HepG2 (cell line): ENCODE results near the gene ANKZF1. TPM values are rescaled to one million over a fixed set of nuclear protein-coding genes. Genes with fewer than 3 reads are reported as not detected.

ENCODE experiments used
- BHLHE40 ChIP-seq: IDR thresholded peaks from 2 replicates; pipeline ENCODE4 v1.6.1; 2011; ENCODE audit warnings: low read length, improper control_type of control experiment
- CREM ChIP-seq, 2 experiments: sonication (generic) in 1 of 2; formaldehyde crosslinking in 1 of 2; IDR thresholded peaks; 2 replicates each; pipeline versions ENCODE4 v1.4.0 to v1.6.1; 2016 to 2020; ENCODE audit warnings: antibody characterized with exemption in 1 of 2, mild to moderate bottlenecking in 1 of 2, missing genetic modification reagents in 1 of 2
- ERF ChIP-seq: IDR thresholded peaks from 2 replicates; pipeline ENCODE4 v1.6.1; 2018; ENCODE audit warnings: missing biosample characterization, missing genetic modification reagents
- KDM2A ChIP-seq: sonication (generic); formaldehyde crosslinking; IDR thresholded peaks from 2 replicates; pipeline ENCODE4 v1.4.0; 2020; ENCODE audit warnings: low read depth, missing genetic modification reagents, borderline replicate concordance
- RAD51 ChIP-seq: fragments of 450-650 bp; IDR thresholded peaks from 2 replicates; pipeline ENCODE4 v1.6.1; 2016; ENCODE audit warnings: borderline replicate concordance
- TBP ChIP-seq: sonication (generic); formaldehyde crosslinking; IDR thresholded peaks from 2 replicates; pipeline ENCODE4 v1.5.0; 2020; ENCODE audit warnings: missing genetic modification reagents
- TCF7 ChIP-seq: sonication (generic); IDR thresholded peaks from 2 replicates; pipeline ENCODE4 v1.6.1; 2016; ENCODE audit warnings: antibody characterized with exemption, low read depth
- THAP11 ChIP-seq: IDR thresholded peaks from 2 replicates; pipeline ENCODE4 v1.6.1; 2016; ENCODE audit warnings: missing biosample characterization, missing genetic modification reagents
- TMF1 ChIP-seq: sonication (generic); formaldehyde crosslinking; IDR thresholded peaks from 2 replicates; pipeline ENCODE4 v1.8.1; 2022; ENCODE audit warnings: low read depth, missing genetic modification reagents
- ZBTB1 ChIP-seq: sonication (generic); formaldehyde crosslinking; IDR thresholded peaks from 2 replicates; pipeline ENCODE4 v1.4.0; 2020; ENCODE audit warnings: missing genetic modification reagents, borderline replicate concordance
- ZBTB8A ChIP-seq: sonication (generic); formaldehyde crosslinking; IDR thresholded peaks from 2 replicates; pipeline ENCODE4 v1.4.0; 2020; ENCODE audit warnings: mild to moderate bottlenecking, low read depth, missing genetic modification reagents, borderline replicate concordance
- ZNF296 ChIP-seq: sonication (generic); formaldehyde crosslinking; conservative IDR thresholded peaks from 2 replicates; pipeline ENCODE4 v1.5.0; 2020; ENCODE audit warnings: mild to moderate bottlenecking, missing genetic modification reagents
- ZNF350 ChIP-seq: sonication (generic); formaldehyde crosslinking; IDR thresholded peaks from 2 replicates; pipeline ENCODE4 v1.4.0; 2020; ENCODE audit warnings: mild to moderate bottlenecking, low read depth, missing genetic modification reagents, borderline replicate concordance
- ZNF556 ChIP-seq: sonication (generic); formaldehyde crosslinking; IDR thresholded peaks from 2 replicates; pipeline ENCODE4 v1.4.0; 2020; ENCODE audit warnings: mild to moderate bottlenecking, missing genetic modification reagents, borderline replicate concordance
- ZNF589 ChIP-seq: sonication (generic); formaldehyde crosslinking; conservative IDR thresholded peaks from 2 replicates; pipeline ENCODE4 v1.8.0; 2022; ENCODE audit warnings: mild to moderate bottlenecking, moderate library complexity, missing genetic modification reagents
- ZNF619 ChIP-seq: sonication (generic); formaldehyde crosslinking; IDR thresholded peaks from 2 replicates; pipeline ENCODE4 v1.4.0; 2020; ENCODE audit warnings: mild to moderate bottlenecking, missing genetic modification reagents
- ZNF747 ChIP-seq: sonication (generic); formaldehyde crosslinking; IDR thresholded peaks from 2 replicates; pipeline ENCODE4 v1.8.1; 2023; ENCODE audit warnings: missing genetic modification reagents, mild to moderate bottlenecking, borderline replicate concordance
- polyA plus RNA-seq, 8 experiments: library from polyadenylated mRNA; depleted of rRNA in 3 of 8; stranded (reverse) in 7 of 8; unstranded in 1 of 8; fragments of >200 nt; fragmentation: Illumina TruSeq in 4 of 8; extraction: Trizol in 4 of 8; gene quantifications; 2 replicates each; pipeline versions ENCODE4 v1.2.1 to v1.2.3, GENCODE V29; 2011 to 2016; ENCODE audit warnings: low read depth in 4 of 8, missing spikeins in 1 of 8, mixed read lengths in 1 of 8; ENCODE audit not compliant: insufficient read depth in 1 of 8
- total RNA-seq, 5 experiments: library from RNA; depleted of rRNA; stranded (reverse); fragments of >200 nt; fragmentation: Illumina TruSeq; extraction: Trizol; gene quantifications; 2 replicates each; pipeline ENCODE4 v1.2.3, GENCODE V29; 2016; ENCODE audit warnings: low read depth in 1 of 5
- TF ChIP-seq, protein P1 (sequence below), 2 experiments: fragments of 450-650 bp in 1 of 2; sonication (generic) in 1 of 2; formaldehyde crosslinking in 1 of 2; IDR thresholded peaks; 2 replicates each; pipeline versions ENCODE4 v1.6.1 to v1.8.0; 2016 to 2022; ENCODE audit warnings: antibody characterized with exemption in 1 of 2, mild to moderate bottlenecking in 1 of 2, missing genetic modification reagents in 1 of 2

Gene ANKZF1
- total and polyA plus RNA-seq, 2 of the 13 experiments (the other 11 are each of a cell fraction or from before 2014, with no cell fraction given): 25.3 to 128 TPM

DNA sequence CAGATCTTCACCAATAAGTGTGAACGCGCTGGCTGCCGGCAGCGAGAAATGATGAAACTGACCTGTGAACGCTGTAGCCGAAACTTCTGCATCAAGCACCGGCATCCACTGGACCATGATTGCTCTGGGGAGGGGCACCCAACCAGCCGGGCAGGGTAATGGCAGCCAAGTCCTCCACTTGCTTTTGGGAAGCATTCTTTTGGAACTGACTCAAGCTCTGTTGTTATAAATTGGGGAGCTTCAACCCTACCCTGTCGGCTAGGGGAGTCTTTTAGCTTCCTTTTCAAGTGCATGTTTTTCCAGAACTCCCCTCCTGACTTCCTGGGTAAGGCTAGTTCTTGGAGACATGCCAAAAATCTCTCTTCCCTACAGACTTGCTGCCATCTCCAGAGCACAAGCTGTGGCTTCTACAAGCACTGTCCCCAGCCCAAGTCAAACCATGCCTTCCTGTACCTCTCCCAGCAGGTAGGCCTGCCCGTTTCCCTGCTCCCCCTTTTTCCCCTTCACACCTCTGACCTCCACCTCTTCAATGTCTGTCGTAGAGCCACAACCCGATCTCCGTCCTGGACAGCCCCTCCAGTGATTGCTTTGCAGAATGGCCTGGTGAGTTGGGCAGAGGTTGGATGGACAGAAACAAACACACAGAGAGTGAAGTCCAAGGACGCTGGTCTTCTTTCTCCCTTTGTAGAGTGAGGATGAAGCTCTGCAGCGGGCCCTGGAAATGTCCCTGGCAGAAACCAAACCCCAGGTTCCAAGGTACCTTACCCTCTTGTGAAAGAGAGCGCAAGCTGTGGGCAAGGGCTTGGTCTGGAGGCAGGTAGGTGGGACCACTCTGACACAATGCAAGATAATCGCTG, 21.5 kb upstream of the ANKZF1 start (continued):
- TF ChIP-seq TCF7: 0 out of 2 replicates have a peak, but pooled peaks have one; percentile 25
- TF ChIP-seq ZNF296 (CRISPR knock-in tag): peak; percentile 93
- TF ChIP-seq ZNF350 (CRISPR knock-in tag): peak; percentile 89
- TF ChIP-seq TBP (CRISPR knock-in tag): no peak
- TF ChIP-seq TMF1 (CRISPR knock-in tag): 0 out of 2 replicates have a peak, but pooled peaks have one; percentile 18
- TF ChIP-seq KDM2A (CRISPR knock-in tag): peak; percentile 60; the same call in 1 of the 2 replicates
- TF ChIP-seq ZNF589 (CRISPR knock-in tag): no peak
- TF ChIP-seq ZNF747 (CRISPR knock-in tag): peak; percentile 72; the same call in 1 of the 2 replicates
- peak; percentile 71 for TF ChIP-seq THAP11 (CRISPR knock-in tag)
- TF ChIP-seq BHLHE40: no peak; the same call in 1 of the 2 replicates
- TF ChIP-seq RAD51: no peak
- no peak for TF ChIP-seq ZBTB8A (CRISPR knock-in tag)
- peak; percentile 86 for TF ChIP-seq ZNF556 (CRISPR knock-in tag)
- peak; percentile 65; the same call in 1 of the 2 replicates for TF ChIP-seq ERF (CRISPR knock-in tag)
- TF ChIP-seq ZNF619 (CRISPR knock-in tag): no peak
- TF ChIP-seq, protein P1, sequence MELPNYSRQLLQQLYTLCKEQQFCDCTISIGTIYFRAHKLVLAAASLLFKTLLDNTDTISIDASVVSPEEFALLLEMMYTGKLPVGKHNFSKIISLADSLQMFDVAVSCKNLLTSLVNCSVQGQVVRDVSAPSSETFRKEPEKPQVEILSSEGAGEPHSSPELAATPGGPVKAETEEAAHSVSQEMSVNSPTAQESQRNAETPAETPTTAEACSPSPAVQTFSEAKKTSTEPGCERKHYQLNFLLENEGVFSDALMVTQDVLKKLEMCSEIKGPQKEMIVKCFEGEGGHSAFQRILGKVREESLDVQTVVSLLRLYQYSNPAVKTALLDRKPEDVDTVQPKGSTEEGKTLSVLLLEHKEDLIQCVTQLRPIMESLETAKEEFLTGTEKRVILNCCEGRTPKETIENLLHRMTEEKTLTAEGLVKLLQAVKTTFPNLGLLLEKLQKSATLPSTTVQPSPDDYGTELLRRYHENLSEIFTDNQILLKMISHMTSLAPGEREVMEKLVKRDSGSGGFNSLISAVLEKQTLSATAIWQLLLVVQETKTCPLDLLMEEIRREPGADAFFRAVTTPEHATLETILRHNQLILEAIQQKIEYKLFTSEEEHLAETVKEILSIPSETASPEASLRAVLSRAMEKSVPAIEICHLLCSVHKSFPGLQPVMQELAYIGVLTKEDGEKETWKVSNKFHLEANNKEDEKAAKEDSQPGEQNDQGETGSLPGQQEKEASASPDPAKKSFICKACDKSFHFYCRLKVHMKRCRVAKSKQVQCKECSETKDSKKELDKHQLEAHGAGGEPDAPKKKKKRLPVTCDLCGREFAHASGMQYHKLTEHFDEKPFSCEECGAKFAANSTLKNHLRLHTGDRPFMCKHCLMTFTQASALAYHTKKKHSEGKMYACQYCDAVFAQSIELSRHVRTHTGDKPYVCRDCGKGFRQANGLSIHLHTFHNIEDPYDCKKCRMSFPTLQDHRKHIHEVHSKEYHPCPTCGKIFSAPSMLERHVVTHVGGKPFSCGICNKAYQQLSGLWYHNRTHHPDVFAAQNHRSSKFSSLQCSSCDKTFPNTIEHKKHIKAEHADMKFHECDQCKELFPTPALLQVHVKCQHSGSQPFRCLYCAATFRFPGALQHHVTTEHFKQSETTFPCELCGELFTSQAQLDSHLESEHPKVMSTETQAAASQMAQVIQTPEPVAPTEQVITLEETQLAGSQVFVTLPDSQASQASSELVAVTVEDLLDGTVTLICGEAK (IDR thresholded peaks at IDR 0.05): no peak
- TF ChIP-seq, protein P1 (CRISPR knock-in tag; IDR thresholded peaks at IDR 0.05): 0 out of 2 replicates have a peak, but pooled peaks have one; percentile 62
- no peak for TF ChIP-seq ZBTB1 (CRISPR knock-in tag)
- peak; percentile 66; the same call in 1 of the 2 replicates for TF ChIP-seq CREM (IDR thresholded peaks at IDR 0.05)
- TF ChIP-seq CREM (CRISPR knock-in tag; IDR thresholded peaks at IDR 0.05): no peak
